Measurements from ENCODE around the gene EPX.
A peak's percentile ranks its signal among the peaks of the same experiment; 100 is the strongest.

Gene EPX

DNA sequence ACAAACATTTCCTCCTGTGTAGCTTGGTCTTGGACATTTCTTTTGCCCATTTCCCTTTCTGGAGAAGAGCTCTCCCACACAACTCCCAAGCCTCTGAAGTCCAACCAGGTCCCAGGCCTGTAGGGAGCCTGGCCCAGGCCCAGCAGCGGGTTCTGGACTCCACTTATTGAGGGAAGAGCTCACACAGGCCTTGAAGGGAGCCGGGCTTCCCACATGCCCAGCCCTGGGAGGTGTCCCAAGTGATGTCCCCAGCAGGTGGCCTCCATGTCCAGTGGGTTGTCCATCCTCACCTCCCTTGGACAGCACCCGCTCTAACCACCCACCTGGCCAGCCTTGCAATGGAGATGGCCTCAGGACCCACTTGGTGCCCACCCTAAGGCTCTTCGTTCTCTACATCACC lies 5.9 kb upstream of the EPX start:
- DNase-seq (ENCODE audit: low read depth in 2 of 2): no peak

DNA sequence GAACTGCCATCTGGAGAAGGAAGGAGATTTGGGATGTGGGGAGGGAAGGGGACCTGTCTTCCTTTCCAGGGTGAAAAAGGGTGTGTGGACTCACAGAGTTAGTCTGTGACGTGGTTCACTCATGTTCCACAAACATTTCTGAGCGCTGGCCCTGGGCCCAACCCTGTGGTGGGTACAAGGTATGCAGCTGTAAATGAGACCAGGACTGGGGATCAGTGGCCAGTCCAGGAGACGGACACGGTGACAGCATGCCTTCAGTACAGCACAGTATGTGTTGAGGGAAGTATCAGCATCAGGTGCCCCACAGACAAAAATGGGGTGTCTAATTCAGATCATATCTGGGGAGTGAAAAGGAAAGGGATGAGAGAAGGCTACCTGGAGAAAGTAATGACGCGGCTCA lies 5.5 kb upstream of the EPX start:
- no peak for DNase-seq (ENCODE audit: low read depth in 2 of 2)

DNA sequence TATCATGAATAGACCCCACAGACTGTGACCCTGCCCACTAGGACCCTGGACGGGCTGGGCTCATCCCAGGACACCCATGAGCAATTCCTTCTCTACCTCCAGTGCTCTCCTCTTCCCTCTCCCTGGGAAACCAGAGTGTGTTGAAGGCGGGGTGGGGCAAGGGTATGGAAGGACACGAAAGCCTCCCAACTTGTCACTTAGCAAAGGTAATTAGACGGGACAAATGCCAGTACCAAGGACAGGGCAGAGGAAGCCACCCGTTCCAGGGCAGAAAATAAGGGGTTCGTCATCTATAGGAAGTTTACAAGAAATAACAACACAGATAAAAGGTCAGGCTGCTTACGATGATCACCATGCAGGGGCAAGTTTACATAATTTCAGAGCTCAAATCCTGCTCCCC lies 4.9 kb upstream of the EPX start:
- DNase-seq (ENCODE audit: low read depth in 2 of 2): no peak

DNA sequence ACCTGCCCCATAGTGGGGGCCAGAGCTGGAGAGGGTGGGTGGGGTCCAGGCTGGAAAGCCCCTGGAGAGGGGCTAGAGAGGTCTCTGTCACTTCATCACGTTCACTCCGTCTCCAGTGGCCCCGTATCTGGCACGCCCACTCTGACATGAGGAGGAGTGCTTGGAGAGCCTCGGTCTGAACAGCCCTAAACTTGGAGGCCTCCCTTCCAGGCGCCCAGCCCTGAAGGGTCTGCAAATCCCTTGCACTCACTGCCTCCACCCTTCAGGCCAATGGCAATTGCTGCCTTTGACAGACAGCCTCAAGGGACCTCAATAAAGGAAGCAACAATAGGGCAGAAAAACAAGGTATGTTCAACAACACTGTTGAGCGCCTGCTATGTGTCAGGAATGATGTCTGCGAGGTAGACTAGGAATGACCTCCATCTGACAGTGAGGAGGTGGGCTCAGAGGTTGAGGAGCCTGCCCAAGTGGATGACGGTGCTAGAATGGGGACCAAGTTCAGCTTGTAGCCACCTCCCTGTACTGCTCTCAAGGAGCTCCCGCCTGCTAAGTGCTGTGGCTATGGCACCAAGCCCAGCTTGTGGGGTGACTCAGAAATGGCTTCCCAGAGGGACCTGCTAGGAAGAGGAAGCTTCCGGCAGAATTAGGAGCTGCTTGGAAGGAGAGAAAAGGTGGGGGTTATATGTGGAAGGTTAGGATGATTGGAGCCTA lies 2.9 kb upstream of the EPX start:
- peak; percentile 58 to 61 for DNase-seq (ENCODE audit: low read depth in 2 of 2)

DNA sequence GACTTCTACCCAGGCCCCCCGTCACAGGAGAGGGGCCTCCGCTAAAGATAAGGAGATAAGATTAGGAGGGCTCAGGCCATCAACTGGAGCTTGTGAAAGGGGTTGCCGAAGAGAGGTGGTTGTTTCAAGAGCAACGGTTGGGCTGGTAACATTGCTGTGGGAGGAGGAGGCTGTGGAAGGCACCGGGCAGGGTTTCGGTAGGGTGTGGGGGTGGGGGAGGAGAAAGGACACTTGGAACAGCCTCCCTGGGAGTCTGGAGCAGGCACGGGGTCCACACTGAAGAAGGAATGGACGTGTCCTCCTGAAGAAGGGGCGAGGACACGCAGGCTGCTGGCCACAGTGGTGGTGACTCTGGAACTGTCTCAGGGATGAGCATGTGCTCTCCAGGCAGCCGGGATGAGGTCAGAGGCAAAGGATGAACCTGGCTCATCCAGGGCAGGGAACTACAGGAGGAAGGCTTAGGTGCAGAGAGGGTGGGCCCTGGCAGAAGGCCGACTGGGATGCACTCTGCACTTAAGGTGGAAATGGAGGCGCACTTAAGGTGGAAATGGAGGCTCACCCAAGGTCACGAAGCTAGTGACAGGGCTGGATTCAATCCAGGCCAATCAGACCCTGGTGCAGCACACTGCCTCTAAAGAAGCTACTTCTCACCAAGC lies 1.2 kb upstream of the EPX start:
- DNase-seq (ENCODE audit: low read depth in 2 of 2): no peak

DNA sequence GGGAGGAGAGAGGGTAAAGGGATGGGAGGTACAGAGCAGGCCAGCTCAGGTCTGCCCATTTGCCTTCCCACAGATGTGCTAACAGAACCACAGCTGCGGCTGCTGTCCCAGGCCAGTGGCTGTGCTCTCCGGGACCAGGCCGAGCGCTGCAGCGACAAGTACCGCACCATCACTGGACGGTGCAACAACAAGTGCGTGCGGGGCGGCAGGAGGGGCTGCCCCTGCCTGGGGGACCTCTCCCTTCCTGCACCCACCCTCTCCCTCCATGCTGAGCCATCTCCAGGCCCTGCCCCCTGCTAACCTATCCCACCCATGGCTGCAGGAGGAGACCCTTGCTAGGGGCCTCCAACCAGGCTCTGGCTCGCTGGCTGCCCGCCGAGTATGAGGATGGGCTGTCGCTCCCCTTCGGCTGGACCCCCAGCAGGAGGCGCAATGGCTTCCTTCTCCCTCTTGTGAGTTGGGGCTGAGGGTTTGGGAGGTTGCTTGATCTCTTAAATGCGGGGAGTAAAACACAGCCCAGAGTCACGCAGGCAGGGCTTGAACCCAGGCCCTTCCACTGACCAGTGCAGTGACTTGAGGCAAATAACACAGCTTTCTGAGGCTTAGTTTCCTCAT lies 1.2 kb downstream of the EPX start:
- no peak for DNase-seq (ENCODE audit: low read depth in 2 of 2)

DNA sequence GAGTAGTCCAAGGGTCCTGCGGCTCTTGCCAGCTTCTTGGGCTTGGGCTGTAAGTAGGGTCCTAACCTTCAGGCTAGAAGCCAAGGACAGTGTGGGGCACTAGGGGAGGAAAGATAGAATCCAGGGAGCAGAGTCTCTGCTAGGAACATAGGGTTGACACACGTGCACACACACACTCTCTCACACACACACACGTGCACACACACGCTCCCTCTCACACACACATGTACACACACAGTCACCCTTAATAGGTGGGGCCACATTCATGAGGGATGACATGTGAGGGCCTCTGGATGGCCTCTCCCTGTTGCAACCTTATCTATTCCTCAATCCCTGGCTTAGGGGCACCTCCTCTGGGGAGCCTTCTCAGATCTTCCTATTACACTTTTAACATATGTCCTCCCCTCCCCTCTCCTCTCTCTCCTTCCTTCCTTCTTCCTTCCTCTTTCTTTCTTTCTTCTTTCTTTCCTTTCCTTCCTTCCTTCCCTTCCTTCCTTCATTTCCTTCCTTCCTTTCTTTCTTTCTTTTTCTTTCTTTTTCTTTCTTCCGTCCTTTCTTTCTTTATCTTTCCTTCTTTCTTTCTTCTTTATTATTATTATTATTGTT lies 3.1 kb downstream of the EPX start:
- DNase-seq (ENCODE audit: low read depth in 2 of 2): no peak

DNA sequence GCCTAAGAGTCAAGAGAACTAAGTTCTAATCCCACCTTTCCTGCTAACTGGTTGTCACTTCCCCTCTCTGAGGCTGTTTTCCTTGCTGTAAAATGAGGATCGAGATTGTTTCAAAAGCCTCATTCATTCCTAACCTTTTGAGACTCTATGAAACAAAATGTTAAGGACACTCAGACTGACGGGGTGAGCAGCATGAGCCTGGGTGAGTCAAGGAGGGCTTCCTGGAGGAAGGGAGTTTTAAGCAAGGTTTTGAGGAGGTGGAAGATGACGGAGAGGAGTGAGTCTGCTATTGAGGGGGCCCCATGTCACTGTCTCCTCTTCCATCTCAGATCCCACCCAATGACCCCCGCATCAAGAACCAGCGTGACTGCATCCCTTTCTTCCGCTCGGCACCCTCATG lies 4.1 kb downstream of the EPX start:
- DNase-seq (ENCODE audit: low read depth in 2 of 2): no peak

DNA sequence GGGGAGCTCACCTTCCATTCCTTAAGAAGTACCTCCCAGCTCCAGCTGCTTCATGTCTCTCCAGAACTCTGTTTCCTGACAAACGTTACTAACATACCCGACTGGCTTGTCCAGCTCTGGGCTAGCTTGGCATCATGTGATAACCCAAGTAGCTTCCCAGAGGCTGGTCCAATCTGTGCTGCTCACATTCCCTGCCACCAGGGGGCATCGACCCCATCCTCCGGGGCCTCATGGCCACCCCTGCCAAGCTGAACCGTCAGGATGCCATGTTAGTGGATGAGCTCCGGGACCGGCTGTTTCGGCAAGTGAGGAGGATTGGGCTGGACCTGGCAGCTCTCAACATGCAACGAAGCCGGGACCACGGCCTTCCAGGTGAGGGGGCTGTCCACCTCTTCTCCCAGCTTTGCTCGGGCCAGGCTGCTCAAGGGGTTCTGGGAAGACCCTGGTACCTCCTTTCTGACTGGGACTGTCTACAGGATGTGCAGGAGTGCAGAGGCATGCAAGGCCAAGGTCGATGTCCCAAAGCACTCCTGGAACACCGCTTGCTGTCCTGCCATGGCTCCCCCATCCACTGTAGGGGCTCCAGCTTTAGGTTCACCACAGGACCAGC lies 7.6 kb downstream of the EPX start:
- no peak for DNase-seq (ENCODE audit: low read depth in 2 of 2)

DNA sequence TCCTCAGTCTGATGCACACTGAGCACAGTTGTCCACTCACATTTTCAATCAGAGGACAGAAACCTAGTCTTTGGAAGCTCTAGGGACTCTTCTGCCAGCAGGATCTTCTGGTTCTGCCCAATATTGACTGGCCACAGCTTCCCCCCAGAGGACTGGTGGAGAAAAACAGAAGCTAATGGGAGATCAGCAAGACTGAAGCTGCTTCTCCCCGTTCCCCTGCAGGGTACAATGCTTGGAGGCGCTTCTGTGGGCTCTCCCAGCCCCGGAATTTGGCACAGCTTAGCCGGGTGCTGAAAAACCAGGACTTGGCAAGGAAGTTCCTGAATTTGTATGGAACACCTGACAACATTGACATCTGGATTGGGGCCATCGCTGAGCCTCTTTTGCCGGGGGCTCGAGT lies 10.3 kb downstream of the EPX start:
- DNase-seq (ENCODE audit: low read depth in 2 of 2): no peak

DNA sequence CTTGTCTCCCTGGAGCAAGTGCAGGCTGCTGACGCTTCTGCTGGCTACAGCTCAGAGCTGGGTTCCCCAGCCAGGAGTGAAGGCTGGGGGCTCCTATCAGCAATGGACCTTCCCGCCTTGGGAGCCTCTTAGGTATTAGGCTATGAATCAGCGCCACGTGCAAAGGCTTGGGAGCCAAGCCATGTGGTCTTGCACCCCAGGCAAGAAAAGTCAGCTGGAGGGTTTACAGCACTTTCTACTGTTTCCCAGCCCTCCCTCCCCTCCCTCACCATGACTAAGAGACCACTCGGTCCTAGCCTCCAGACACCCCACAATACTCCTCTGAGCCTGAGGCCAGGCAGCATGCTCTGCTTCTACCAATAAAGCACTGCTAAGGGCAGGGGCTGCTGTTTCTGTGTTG lies 12.3 kb downstream of the EPX start:
- DNase-seq (ENCODE audit: low read depth in 2 of 2): no peak

DNA sequence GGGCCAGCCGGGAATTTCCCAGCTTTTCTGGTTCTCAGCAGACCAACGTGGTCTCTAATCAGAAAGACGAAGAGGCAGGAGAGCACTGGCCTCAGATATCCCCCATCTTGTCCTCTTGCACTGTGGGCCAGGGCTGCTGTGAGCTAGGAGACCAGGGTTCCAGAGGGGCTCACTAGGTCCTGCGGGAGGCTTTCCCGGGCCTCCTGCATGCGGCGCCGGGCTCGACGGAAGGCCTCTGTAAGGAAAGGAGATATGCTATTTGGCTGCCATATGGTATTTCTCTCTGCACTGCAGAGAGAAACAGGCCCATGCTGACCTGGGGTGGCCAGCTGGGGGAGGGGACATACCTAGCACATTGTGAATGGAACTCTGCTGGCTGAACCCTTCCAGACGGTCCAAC lies 13.4 kb downstream of the EPX start:
- DNase-seq (ENCODE audit: low read depth in 2 of 2): no peak

DNA sequence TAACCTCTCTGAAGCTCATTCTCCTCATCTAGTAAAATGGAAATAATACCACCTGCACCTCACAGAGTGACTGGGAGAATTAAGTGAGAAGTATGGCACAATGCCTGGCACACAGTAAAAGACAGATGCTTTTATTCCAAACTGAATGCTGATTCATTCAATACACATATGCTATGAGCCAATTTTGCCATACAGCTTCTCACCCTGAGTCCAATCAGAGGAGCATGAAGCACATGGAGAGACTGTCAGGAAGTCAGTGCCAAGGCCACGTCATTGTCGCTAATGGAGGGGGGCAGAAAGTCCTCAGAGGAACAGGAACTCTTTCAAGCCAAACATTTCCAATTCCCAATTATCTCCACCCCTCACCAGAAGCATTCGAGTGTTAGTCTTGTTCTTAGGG lies 14.9 kb downstream of the EPX start:
- DNase-seq (ENCODE audit: low read depth in 2 of 2): no peak

DNA sequence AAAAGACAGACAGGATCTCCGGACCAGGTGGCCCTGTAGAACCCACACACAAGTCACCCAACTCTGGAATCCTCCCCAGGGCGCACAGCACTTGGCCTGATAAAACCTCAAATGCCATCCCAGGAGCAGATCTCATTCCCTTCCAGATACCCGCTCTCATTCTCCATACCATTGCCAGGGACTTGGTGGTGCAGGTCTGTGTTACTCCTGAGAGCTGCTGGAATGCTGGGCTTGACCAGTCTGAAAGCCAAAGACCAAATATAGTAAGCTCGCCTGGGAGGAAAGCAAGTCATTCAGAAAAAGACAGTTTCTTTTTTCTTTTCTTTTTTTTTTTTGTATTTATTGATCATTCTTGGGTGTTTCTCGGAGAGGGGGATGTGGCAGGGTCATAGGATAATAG lies 15.8 kb downstream of the EPX start:
- DNase-seq (ENCODE audit: low read depth in 2 of 2): no peak

DNA sequence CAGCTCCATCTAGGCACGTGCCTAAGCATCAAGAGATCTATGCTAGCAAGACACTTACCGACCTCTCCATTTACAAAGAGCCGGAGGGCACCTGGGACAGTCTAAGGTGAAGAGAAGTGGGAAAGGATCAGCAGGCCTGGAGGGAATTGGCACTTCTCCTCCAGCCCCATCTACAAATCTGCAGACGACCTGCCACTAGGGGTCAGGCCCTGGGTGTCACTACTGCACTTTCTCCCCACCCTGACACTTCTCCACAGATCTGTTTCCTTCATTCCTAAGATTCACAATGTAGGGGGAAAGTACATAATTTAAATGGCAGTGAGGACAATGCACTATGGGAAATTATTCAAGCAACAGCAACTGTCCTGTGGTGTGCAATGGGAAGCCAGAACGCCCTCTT lies 18.4 kb downstream of the EPX start:
- no peak for DNase-seq (ENCODE audit: low read depth in 2 of 2)

DNA sequence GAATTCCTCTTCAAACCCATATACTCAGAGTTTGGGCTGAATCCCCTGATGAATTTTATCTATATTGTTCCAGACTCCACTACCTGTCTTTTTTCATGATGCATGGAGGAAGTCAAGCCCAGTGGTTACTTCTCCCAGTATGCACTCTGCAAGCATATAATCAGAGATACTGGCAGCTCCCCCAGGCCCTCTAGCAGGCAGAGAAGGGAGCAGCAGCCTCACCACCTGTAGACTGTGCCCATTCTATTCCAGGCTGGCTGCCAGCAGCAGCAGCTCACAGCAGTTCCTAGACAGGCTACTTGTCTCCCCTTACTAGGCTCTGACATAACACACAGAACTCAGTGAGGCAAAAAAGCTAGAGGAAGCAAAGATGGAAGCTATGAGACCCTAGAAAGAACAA lies 23.2 kb downstream of the EPX start:
- DNase-seq (ENCODE audit: low read depth in 2 of 2): no peak

DNA sequence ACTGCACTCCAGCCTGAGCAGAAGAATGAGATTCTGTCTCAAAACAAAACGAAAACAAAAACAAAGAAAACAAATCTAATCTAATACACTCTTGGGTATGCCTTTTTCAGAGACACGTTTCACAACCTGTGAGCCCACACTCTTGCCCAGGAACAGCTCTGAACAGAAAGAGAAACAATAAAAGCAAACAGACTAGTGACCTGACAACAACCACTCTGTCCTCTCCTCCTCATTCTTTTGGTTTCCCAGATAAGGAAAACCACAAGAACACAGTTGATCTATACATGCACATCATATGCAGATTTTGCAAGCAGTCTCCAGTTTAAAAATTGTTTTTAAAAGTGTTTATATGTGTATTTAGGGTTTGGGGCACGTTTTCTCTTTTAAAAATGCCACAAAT lies 25.2 kb downstream of the EPX start:
- no peak for DNase-seq (ENCODE audit: low read depth in 2 of 2)

DNA sequence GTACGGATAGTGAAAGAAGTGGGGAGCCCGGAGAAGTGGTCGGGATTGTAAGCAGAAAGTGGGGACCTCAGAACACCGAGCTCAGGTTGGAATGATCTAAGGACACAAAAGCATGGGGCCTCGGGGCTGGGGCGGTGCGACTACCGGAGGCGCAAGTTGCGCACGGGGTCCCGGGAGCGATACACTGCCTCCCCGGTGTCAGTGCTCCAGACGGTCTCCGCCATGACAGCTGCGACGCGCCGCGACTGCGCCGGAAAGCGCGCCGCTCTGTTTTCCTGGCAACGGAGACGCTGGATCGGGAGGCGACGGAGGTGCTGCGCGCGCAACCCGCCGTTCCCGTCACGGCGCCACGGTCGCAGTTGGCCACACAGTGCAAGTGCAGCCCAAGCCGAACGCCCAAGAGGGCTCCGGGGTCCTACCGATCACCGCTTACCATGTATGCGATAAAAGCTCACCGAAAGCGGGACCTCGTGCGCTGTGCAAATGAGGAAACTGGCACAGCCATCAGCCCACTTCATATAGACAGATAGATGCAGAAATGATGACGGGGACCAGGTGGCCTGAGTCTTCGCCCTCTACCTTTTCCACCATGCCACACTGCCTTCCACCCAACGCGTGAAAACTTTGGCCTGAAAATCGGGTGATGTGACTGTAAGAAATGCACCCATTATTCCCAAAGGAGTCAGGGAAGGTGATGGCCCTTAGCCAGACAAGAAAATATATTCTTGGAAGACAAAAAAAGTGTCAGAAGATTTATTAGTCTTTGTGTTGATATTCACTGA lies 26.7 kb downstream of the EPX start, which contains the start of gene MKS1:
Gene MKS1, minus strand, starts transcription at position 249 of the 782 bp plus-strand sequence. Its CDS starts 25 bp downstream, at position 224.
- DNase-seq (ENCODE audit: low read depth in 2 of 2): peak; percentile 76 to 81

DNA sequence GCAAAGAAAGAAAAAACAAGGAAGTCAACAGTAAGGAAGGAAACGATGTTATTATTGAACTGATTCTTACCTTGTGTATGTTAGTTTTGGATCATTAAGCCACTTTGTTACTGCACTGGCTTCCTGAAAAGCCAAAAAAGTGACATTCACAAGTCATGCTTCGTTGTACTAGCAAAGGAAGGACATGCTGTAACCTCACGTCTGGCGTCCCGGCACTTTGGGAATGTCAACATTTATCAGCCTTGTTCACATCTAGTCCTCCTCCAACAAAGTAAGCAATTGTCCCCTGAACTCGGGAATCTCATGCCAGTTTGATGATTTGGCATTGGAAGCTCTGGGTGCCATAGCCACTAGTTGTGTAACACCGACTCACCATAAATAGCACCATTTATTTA lies 27.3 kb downstream of the EPX start:
- DNase-seq (ENCODE audit: low read depth in 2 of 2): no peak

DNA sequence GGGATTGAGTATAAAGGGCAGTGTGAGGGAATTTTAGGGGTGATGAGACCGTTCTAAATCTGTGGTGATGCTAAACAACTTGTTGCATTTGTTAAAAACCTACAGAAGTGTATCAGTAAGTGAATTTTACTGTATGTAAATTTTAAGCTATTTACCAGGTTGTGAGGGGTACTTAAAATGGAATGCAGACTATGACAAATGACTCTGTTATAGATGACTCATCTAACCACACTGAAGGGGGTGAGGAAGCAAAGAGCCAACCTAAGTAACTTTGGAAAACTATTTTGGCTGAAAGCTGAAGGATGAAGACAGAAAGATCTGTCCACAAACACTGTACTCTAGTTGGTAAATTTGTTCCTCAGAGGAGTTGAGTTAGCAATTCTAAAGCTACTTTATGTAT lies 31.8 kb downstream of the EPX start:
- DNase-seq (ENCODE audit: low read depth in 2 of 2): peak; percentile 53 to 61

DNA sequence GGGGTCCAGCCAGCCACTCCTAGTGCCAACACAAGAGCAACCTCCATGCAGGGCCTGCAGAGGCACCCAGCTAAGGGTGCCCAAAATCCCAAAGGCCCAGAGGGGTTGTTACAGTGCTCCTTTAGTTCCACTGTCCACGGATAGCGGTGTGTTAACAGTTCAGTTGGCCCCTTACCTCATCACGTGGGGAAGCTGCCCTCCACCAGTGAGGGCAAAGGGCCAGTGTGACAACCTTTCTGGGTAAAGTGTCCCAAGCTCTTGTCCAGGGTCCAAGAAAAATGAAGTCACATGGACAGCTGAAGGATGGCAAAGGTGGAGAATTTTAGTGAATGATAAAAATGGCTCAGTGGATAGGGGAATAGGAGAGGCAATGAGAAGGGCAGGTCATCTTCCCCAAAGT lies 35.2 kb downstream of the EPX start:
- no peak for DNase-seq (ENCODE audit: low read depth in 2 of 2)

DNA sequence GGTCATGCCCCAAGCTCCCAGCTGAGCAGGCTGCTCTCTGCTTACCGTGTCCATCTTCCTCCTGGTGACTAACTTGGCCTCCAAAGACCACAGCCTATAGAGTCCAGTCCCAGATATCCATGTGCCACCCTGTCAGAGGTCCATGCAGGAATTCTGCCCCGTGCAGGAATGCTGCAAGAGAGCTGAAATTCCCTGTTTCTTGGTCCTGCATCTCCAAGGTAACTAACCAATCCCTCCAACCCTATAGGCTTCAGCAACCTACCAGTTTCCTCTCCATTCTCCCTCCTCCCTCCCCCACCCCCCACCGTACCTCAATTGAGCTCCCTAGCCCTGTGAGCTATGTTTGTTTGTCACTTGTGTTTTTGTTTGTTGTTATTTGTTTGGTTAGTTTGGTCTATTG lies 36.2 kb downstream of the EPX start:
- no peak for DNase-seq (ENCODE audit: low read depth in 2 of 2)
